Esophagus squamous epithelium (tissue), 5 donors: ENCODE results near the gene CYP2S1. TPM values are rescaled to one million over a fixed set of nuclear protein-coding genes. Genes with fewer than 3 reads are reported as not detected.

Experiments used
- DNase-seq: peaks from one replicate; lab custom pipeline; 2025; lab: John Stamatoyannopoulos, UW
- H3K27ac ChIP-seq, 4 donors: fragments of 200-600 bp; sonication (generic); one replicate each; pipeline ENCODE4 v1.5.1; 2016 to 2019; ENCODE audit warnings: mild to moderate bottlenecking in 1 of 4
- H3K27me3 ChIP-seq, 4 donors: fragments of 200-600 bp; sonication (generic); 1 replicate in 3 of 4; 2 replicates in 1 of 4; pipeline versions ENCODE4 v1.5.1 to v1.6.0; 2017 to 2021; ENCODE audit warnings: antibody characterized with exemption in 1 of 4
- H3K36me3 ChIP-seq, 3 donors: fragments of 200-600 bp; sonication (generic); one replicate each; pipeline ENCODE4 v1.5.1; 2016 to 2019
- H3K4me1 ChIP-seq, 3 donors: fragments of 200-600 bp; sonication (generic); one replicate each; pipeline ENCODE4 v1.5.1; 2017 to 2019
- H3K4me3 ChIP-seq, 4 donors: fragments of 200-600 bp; sonication (generic); 1 replicate in 3 of 4; 2 replicates in 1 of 4; pipeline ENCODE4 v1.5.1; 2016 to 2019; ENCODE audit warnings: mild to moderate bottlenecking in 2 of 4, moderate library complexity in 1 of 4
- H3K9me3 ChIP-seq, 3 donors: fragments of 200-600 bp; sonication (generic); one replicate each; pipeline ENCODE4 v1.5.1; 2016 to 2019
- POLR2A ChIP-seq, 4 donors: fragments of 450-650 bp; IDR thresholded peaks; one replicate each; pipeline ENCODE4 v1.6.1; 2017; ENCODE audit warnings: antibody characterized with exemption in 4 of 4, mild to moderate bottlenecking in 4 of 4, moderate library complexity in 3 of 4
- WGBS, 2 donors: methylation state at CpG; one replicate each; pipeline ENCODE4 v1.1.5; 2018; 5-methylcytosine and 5-hydroxymethylcytosine counted together
- intact Hi-C: fragments of 100-400 bp; cut with DNase I; formaldehyde crosslinking; loops from one replicate; pipeline ENCODE4 v1.15.0; 2022
- total RNA-seq, 4 donors: library from RNA; depleted of rRNA; stranded (reverse); fragments of >200 nt; gene quantifications; one replicate each; pipeline ENCODE4 v1.1.0, GENCODE V29; 2016
- TF ChIP-seq, protein P1 (sequence below), 6 experiments: fragments of 450-650 bp in 4 of 6; fragments of 200-600 bp in 2 of 6; sonication (generic) in 2 of 6; IDR thresholded peaks; one replicate each; pipeline ENCODE4 v1.5.1; 2016 to 2019; ENCODE audit warnings: antibody characterized with exemption in 6 of 6, mild to moderate bottlenecking in 4 of 6, moderate library complexity in 4 of 6
- donor health status: DM: yes; HTN: yes; CAD: no.

CYP2S1 gene
- total RNA-seq, 4 donors from 2014 or later: 12.4 to 20.3 (median 15.2) TPM

DNA sequence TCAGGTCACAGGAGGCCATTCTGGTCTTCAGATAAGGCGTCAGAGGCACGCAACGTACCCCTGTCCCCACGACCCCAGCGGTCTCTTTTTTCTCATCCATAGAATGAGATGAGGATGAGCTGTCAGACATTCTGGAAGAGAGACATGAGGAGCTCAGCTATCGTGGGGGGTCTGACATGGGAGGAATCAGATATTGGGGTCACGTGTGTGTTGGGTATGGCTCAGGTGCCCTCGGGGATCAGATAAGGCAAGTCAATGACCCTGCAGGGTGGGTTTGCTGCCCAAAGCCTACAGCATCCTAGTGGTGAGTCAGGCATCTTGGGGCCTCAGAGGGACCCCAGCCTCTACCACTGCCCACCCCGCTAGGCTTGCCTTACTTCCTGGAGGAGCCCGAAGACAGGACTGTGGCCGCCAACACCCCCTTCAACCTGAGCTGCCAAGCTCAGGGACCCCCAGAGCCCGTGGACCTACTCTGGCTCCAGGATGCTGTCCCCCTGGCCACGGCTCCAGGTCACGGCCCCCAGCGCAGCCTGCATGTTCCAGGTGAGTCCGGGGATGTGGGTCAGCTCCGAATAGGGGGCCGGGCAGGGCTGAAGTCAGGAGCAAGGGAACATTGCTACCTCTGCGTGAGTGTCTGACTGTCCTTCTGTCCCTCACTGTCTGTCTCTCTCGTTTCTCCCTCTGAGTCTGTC is 28.6 kb downstream of the CYP2S1 start:
- peak overlapping the region in 3 of 4 donors; percentile 58 to 93 (median 89) for H3K27ac ChIP-seq
- peaks cover 19 to 88% (median 26%) of the 10 kb centered on the region in 3 donors for H3K4me1 ChIP-seq
- peaks cover 0 to 13% (median 0%) of the 10 kb centered on the region in 3 donors for H3K36me3 ChIP-seq
- peaks cover 0 to 26% (median 0%) of the 10 kb centered on the region in 4 donors for H3K27me3 ChIP-seq
- TF ChIP-seq, protein P1, sequence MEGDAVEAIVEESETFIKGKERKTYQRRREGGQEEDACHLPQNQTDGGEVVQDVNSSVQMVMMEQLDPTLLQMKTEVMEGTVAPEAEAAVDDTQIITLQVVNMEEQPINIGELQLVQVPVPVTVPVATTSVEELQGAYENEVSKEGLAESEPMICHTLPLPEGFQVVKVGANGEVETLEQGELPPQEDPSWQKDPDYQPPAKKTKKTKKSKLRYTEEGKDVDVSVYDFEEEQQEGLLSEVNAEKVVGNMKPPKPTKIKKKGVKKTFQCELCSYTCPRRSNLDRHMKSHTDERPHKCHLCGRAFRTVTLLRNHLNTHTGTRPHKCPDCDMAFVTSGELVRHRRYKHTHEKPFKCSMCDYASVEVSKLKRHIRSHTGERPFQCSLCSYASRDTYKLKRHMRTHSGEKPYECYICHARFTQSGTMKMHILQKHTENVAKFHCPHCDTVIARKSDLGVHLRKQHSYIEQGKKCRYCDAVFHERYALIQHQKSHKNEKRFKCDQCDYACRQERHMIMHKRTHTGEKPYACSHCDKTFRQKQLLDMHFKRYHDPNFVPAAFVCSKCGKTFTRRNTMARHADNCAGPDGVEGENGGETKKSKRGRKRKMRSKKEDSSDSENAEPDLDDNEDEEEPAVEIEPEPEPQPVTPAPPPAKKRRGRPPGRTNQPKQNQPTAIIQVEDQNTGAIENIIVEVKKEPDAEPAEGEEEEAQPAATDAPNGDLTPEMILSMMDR (IDR thresholded peaks at IDR 0.05): no peak
- no peak for TF ChIP-seq POLR2A (IDR thresholded peaks at IDR 0.05)
- H3K4me3 ChIP-seq: no peak overlapping the region
- 84 to 86% methylated on average over 12 to 15 of the region's 20 CpGs for WGBS, 2 donors
- H3K9me3 ChIP-seq: no peaks in the 10 kb centered on the region
- no peak for DNase-seq
- intact Hi-C loops: no loop called here

DNA sequence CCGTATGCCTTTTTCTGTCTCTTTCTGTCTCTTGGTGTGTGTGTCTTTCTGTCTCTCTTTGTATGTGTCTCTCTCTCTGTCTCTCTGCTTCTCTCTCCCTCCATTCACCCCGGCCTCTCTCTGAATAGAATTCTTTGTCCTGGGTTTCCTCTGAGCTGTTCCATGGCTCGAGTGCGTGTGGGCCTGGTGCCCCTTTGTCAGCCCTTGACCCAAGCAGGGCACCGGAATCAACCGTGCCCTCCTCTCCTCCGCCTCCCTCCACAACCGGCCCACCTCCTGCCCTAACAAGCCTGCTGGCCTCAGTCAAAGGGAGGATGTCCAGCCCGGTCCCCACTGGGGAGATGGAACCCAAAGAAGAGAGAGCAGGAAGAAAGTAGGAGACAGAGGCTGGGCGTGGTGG is 29.2 kb downstream of the CYP2S1 start:
- H3K27me3 ChIP-seq: peaks cover 0 to 32% (median 0%) of the 10 kb centered on the region in 4 donors
- TF ChIP-seq POLR2A (IDR thresholded peaks at IDR 0.05): no peak
- TF ChIP-seq, protein P1 (IDR thresholded peaks at IDR 0.05): no peak
- H3K36me3 ChIP-seq: peaks cover 0 to 13% (median 0%) of the 10 kb centered on the region in 3 donors
- H3K9me3 ChIP-seq: no peaks in the 10 kb centered on the region
- peaks cover 19 to 91% (median 26%) of the 10 kb centered on the region in 3 donors for H3K4me1 ChIP-seq
- no peak for DNase-seq
- 72 to 82% methylated on average over 5 to 7 of the region's 10 CpGs for WGBS, 2 donors
- H3K4me3 ChIP-seq: no peak overlapping the region
- intact Hi-C loops: no loop called here
- H3K27ac ChIP-seq: peak overlapping the region in 3 of 4 donors; percentile 28 to 93 (median 58)

DNA sequence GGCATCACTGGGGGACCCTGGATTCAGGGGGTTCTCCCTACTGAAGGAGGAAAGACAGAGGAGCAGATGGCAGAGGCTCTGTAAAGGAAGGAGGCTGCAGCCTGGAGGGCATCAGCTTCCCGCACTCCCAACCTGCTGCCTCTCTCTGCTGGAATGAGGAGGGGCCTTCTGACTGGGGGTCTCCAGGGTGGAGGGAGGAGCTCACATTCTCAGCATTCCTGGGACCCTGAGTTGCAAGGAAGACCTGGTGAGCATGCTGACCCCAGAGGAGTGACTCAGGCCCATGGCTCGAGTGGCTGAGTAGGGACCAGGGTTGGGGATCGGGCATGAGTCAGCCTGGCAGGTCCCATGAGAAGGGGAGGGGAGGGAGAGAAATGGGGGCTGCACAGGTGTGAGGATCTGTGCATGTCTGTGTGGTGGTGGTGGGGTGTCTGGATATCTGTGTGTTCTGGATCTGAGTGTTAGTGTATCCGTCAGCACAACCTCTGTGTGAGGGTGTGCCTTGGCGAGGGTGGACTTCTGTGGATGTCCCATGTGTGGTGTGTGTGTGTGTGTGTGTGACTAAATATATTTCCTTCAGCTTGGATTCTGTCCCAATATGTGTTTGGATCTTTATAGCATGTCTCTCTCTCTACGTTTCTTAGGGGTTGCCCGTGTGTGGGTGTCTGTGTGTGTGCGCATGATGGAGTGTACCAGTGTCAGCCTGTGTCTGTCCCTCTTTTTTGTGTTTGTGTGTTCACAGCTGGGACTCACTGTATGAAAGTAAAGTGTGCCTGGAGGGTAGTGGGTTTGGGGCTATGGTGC is 30.6 kb downstream of the CYP2S1 start:
- TF ChIP-seq POLR2A (IDR thresholded peaks at IDR 0.05): no peak
- TF ChIP-seq, protein P1 (IDR thresholded peaks at IDR 0.05): no peak
- Histone ChIP-seq H3K4me3 (no peak overlapping the region), H3K27me3 (peaks cover 0 to 44% (median 0%) of the 10 kb centered on the region in 4 donors), H3K27ac (peak overlapping the region in 3 of 4 donors; percentile 88 to 90 (median 90)), H3K9me3 (no peaks in the 10 kb centered on the region), H3K36me3 (peaks cover 0 to 13% (median 0%) of the 10 kb centered on the region in 3 donors), H3K4me1 (peaks cover 10 to 79% (median 17%) of the 10 kb centered on the region in 3 donors)
- intact Hi-C loops: no loop called here
- no peak for DNase-seq
- WGBS, 2 donors: 30 to 49% methylated on average over 7 to 8 of the region's 8 CpGs

DNA sequence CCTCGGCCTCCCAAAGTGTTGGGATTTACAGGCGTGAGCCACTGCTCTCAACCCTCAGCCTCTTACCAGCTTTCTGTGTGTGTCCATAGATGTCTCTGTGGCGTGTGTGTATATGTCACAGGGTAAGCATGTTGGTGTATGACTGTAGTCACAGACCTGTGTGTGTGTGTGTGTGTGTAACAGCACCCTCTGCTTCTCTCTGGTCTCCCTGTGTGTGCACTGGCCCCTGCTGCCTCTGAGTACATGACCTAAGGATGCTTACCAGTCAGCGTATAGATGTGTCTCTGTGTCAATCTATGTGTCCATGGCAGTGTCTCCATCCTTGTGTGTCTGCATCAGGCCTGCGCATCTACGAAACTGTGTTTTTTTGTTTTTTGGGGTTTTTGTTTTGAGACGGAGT is 31.6 kb downstream of the CYP2S1 start:
- intact Hi-C loops: no loop called here
- TF ChIP-seq, protein P1 (IDR thresholded peaks at IDR 0.05): no peak
- TF ChIP-seq POLR2A (IDR thresholded peaks at IDR 0.05): no peak
- peaks cover 10 to 69% (median 15%) of the 10 kb centered on the region in 3 donors for H3K4me1 ChIP-seq
- no peak overlapping the region for H3K4me3 ChIP-seq
- H3K36me3 ChIP-seq: peaks cover 0 to 13% (median 0%) of the 10 kb centered on the region in 3 donors
- peaks cover 0 to 34% (median 0%) of the 10 kb centered on the region in 4 donors for H3K27me3 ChIP-seq
- H3K9me3 ChIP-seq: no peaks in the 10 kb centered on the region
- peak overlapping the region in 3 of 4 donors; percentile 88 to 90 (median 90) for H3K27ac ChIP-seq
- 76 to 81% methylated on average over 3 to 6 of the region's 7 CpGs for WGBS, 2 donors
- no peak for DNase-seq
